Measurements from ENCODE around the gene EAF1. TPM values are rescaled to one million over a fixed set of nuclear protein-coding genes. Genes with fewer than 3 reads are reported as not detected.

Gene EAF1
- 21.1 and 26.3 TPM in 2 replicates for total RNA-seq

DNA sequence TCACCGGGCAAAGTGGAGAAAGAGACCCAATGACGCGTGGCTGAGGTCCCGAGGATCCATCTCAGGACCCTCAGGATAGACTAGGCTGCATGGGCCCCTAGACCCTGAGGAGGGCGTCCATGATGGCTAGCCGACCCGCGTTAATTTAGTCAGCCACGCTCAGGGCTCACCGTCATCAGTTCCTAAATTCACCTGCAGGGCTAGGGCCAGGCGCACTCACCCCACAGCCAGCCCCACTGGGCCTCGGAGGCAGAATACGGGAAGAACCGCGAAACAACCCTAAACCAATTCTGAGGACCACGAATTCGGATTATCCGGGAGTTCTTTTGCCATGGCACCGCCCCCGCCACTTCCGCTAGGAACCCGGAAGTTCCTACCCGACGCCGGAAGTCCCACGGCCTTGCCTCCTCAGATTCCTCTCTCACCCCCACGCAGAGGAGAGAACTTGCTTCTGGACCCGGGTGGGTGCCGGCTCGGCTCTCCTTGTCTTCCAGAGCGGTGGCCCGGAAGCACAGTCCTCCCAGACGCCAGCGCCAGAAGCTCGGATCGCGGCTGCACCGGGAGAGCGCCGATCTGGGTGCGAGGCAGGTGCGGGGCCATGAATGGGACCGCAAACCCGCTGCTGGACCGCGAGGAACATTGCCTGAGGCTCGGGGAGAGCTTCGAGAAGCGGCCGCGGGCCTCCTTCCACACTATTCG lies at the start of gene EAF1, which contains the start of gene METTL6:
Gene EAF1 (plus strand): TSS at position 417 of the 699 bp plus-strand sequence. CDS start 182 bp downstream, at position 599.
Gene METTL6 (minus strand): TSS at position 363 of the 699 bp plus-strand sequence. CDS start 1,033 bp downstream, outside the sequence.

Small RNAs within 50 kb of the gene (small RNA-seq; reads per million reads assigned to genes)
- gene RNU6-1024P, result not detected

Other genes starting within 250 kb of the EAF1 start
- 39.3 and 60.7 TPM in 2 replicates for gene CAPN7, start 221.4 kb upstream of the EAF1 start, total RNA-seq
- gene SH3BP5, start 95.0 kb upstream of the EAF1 start, total RNA-seq, result 35.1 and 36.3 TPM in 2 replicates
- 21.6 and 23.1 TPM in 2 replicates for gene METTL6, start 54 bp upstream of the EAF1 start, total RNA-seq
- 0.61 and 0.81 TPM in 2 replicates for gene COLQ, start 94.1 kb downstream of the EAF1 start, total RNA-seq
- 24.5 and 25.0 TPM in 2 replicates for gene HACL1, start 174.0 kb downstream of the EAF1 start, total RNA-seq
- gene BTD, start 174.1 kb downstream of the EAF1 start, total RNA-seq, result 26.0 and 35.2 TPM in 2 replicates